ENCODE measurements around the gene CDHR2.

DNA sequence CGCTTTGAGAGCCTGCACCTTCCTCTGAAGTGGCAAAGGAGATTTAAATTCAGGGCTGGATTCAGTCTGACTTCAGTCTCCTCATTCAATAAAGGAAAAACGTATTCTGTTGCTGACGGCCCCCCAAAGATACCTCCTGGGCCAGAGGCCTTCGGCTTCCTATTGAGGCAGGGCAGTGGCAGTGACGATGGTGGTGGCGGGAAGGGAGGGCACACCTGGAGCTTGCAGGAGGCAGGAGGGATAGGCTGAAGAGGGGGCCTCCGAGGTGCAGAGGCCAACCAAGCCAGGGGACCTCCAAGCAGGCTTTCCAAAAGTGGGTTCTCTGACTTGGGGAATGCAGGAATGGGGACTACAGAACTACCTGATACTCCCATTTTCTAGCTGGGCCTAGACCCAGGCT, 27.9 kb upstream of the CDHR2 start:
- TF ChIP-seq, protein P1, sequence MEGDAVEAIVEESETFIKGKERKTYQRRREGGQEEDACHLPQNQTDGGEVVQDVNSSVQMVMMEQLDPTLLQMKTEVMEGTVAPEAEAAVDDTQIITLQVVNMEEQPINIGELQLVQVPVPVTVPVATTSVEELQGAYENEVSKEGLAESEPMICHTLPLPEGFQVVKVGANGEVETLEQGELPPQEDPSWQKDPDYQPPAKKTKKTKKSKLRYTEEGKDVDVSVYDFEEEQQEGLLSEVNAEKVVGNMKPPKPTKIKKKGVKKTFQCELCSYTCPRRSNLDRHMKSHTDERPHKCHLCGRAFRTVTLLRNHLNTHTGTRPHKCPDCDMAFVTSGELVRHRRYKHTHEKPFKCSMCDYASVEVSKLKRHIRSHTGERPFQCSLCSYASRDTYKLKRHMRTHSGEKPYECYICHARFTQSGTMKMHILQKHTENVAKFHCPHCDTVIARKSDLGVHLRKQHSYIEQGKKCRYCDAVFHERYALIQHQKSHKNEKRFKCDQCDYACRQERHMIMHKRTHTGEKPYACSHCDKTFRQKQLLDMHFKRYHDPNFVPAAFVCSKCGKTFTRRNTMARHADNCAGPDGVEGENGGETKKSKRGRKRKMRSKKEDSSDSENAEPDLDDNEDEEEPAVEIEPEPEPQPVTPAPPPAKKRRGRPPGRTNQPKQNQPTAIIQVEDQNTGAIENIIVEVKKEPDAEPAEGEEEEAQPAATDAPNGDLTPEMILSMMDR (IDR thresholded peaks at IDR 0.05): no peak
- TF ChIP-seq POLR2A (IDR thresholded peaks at IDR 0.05): no peak

Measured in heart left ventricle (tissue), 13 donors.